Testis (tissue), 2 donors: ENCODE results near the gene HPN.

Experiments
- CTCF ChIP-seq, 3 experiments: fragments of 450-650 bp in 2 of 3; fragments of 200-600 bp in 1 of 3; sonication (generic) in 1 of 3; IDR thresholded peaks; one replicate each; pipeline ENCODE4 v1.5.1; 2016 to 2019; ENCODE audit warnings: antibody characterized with exemption in 3 of 3, mild to moderate bottlenecking in 2 of 3, moderate library complexity in 1 of 3
- POLR2A ChIP-seq: fragments of 450-650 bp; IDR thresholded peaks from one replicate; pipeline ENCODE4 v1.6.1; 2017; ENCODE audit warnings: antibody characterized with exemption, mild to moderate bottlenecking, moderate library complexity

GRCh38 chr19:35093941-35094647, 52.6 kb downstream of the HPN start:
- TF ChIP-seq CTCF (IDR thresholded peaks at IDR 0.05): no peak
- TF ChIP-seq POLR2A: no peak
